GM19467 (cell line): Measurements from ENCODE around the gene TRIM26.
"Not testable (repeated sequence)": the region's sequence is repeated elsewhere in the genome, so short reads cannot be mapped to it uniquely, and the experiment has no call there.

ENCODE experiments used
- ATAC-seq: cut with Tn5 transposase; IDR thresholded peaks from one replicate; pipeline ENCODE4 v1.9.1; 2021; ENCODE audit warnings: mild to moderate bottlenecking, moderate library complexity; ENCODE audit not compliant: unreplicated experiment

TRIM26 gene

GRCh38 chr6:30155520-30156261 is 57.5 kb downstream of the TRIM26 start:
- no peak for ATAC-seq

- ATAC-seq: no peak
Measured at GRCh38 chr6:30154709-30155519, 58.3 kb downstream of the TRIM26 start.

- ATAC-seq: no peak
Measured at GRCh38 chr6:30154061-30154460, 59.1 kb downstream of the TRIM26 start.

GRCh38 chr6:30152910-30153610 is 60.1 kb downstream of the TRIM26 start:
- ATAC-seq: no peak

- no peak for ATAC-seq
Measured at GRCh38 chr6:30152016-30152673, 61.1 kb downstream of the TRIM26 start.

GRCh38 chr6:30151580-30151979 is 61.6 kb downstream of the TRIM26 start:
- ATAC-seq: no peak

- no peak for ATAC-seq
Measured at GRCh38 chr6:30150671-30151395, 62.4 kb downstream of the TRIM26 start.

- no peak for ATAC-seq
Measured at GRCh38 chr6:30149858-30150550, 63.2 kb downstream of the TRIM26 start.

GRCh38 chr6:30149234-30149633 is 64.0 kb downstream of the TRIM26 start:
- ATAC-seq: no peak

- no peak for ATAC-seq
Measured at GRCh38 chr6:30147096-30147495, 66.1 kb downstream of the TRIM26 start.

- ATAC-seq: no peak
Measured at GRCh38 chr6:30145818-30146217, 67.4 kb downstream of the TRIM26 start.

GRCh38 chr6:30144811-30145210 is 68.4 kb downstream of the TRIM26 start:
- no peak for ATAC-seq

- no peak for ATAC-seq
Measured at GRCh38 chr6:30143780-30144179, 69.4 kb downstream of the TRIM26 start.

GRCh38 chr6:30142665-30143064 is 70.5 kb downstream of the TRIM26 start:
- ATAC-seq: no peak

GRCh38 chr6:30140240-30140639 is 73.0 kb downstream of the TRIM26 start:
- not testable (repeated sequence) for ATAC-seq

- ATAC-seq: no peak
Measured at GRCh38 chr6:30136570-30137286, 76.5 kb downstream of the TRIM26 start.

GRCh38 chr6:30135757-30136156 is 77.4 kb downstream of the TRIM26 start, which contains the start of gene TRIM40:
TRIM40 (plus strand) TSS chr6:30136140; CDS start chr6:30137037, 897 bp downstream.
- no peak for ATAC-seq

- ATAC-seq: no peak
Measured at GRCh38 chr6:30135147-30135546, 78.1 kb downstream of the TRIM26 start.
